ENCODE results near the gene B3GALNT2. TPM values are rescaled to one million over a fixed set of nuclear protein-coding genes. Genes with fewer than 3 reads are reported as not detected.
A peak's percentile ranks its signal among the peaks of the same experiment; 100 is the strongest.

B3GALNT2 gene
- total RNA-seq, 4 donors from 2014 or later, result 38.3 to 56.9 (median 43.8) TPM

GRCh38 chr1:235415008-235415904 is 89.0 kb downstream of the B3GALNT2 start:
- no peaks in the 10 kb centered on the region for H3K9me3 ChIP-seq
- TF ChIP-seq CTCF (IDR thresholded peaks at IDR 0.05) (peak; percentile 64 to 88 (median 84)), POLR2A (IDR thresholded peaks at IDR 0.05) (no peak)
- peak; percentile 82 to 88 for DNase-seq
- peak overlapping the region; percentile 31 to 54 (median 37) for H3K27ac ChIP-seq
- no peaks in the 10 kb centered on the region for H3K36me3 ChIP-seq
- WGBS, 2 donors, result 74 to 80% methylated on average over 7 of the region's 7 CpGs
- H3K27me3 ChIP-seq, result no peaks in the 10 kb centered on the region
- intact Hi-C loops (cut with DNase I), result loop anchor here (5.0 kb wide), 2 partner anchors 88 to 163 kb away; partner anchors contain the start of genes ARID4B and GGPS1
- H3K4me1 ChIP-seq, result peaks cover 12 to 26% of the 10 kb centered on the region in 2 donors
- H3K4me3 ChIP-seq (replicated peaks in 1 of 3), result no peak overlapping the region

GRCh38 chr1:235411489-235412486 is 92.5 kb downstream of the B3GALNT2 start:
- Histone ChIP-seq H3K27ac (peak overlapping the region; percentile 54 to 73 (median 63)), H3K27me3 (no peaks in the 10 kb centered on the region), H3K4me3 (replicated peaks in 1 of 3) (no peak overlapping the region), H3K36me3 (no peaks in the 10 kb centered on the region), H3K9me3 (no peaks in the 10 kb centered on the region), H3K4me1 (peaks cover 16 to 32% of the 10 kb centered on the region in 2 donors)
- no peak for TF ChIP-seq POLR2A (IDR thresholded peaks at IDR 0.05)
- TF ChIP-seq CTCF (IDR thresholded peaks at IDR 0.05), result no peak
- 64 to 68% methylated on average over 4 to 5 of the region's 5 CpGs for WGBS, 2 donors
- DNase-seq, result peak in 1 of 2 donors; percentile 31
- intact Hi-C loops (cut with DNase I), result no loop called here

GRCh38 chr1:235410467-235410866 is 93.8 kb downstream of the B3GALNT2 start:
- Histone ChIP-seq H3K4me3 (replicated peaks in 1 of 3) (no peak overlapping the region), H3K4me1 (peaks cover 16 to 32% of the 10 kb centered on the region in 2 donors), H3K36me3 (no peaks in the 10 kb centered on the region), H3K27me3 (no peaks in the 10 kb centered on the region), H3K9me3 (no peaks in the 10 kb centered on the region), H3K27ac (no peak overlapping the region)
- 86 to 90% methylated on average over 5 of the region's 5 CpGs for WGBS, 2 donors
- DNase-seq, result no peak
- no peak for TF ChIP-seq POLR2A (IDR thresholded peaks at IDR 0.05)
- no peak for TF ChIP-seq CTCF (IDR thresholded peaks at IDR 0.05)
- intact Hi-C loops (cut with DNase I), result no loop called here

- intact Hi-C loops (cut with DNase I), result no loop called here
- H3K27ac ChIP-seq, result peak overlapping the region; percentile 17 to 57 (median 46)
- peaks cover 16 to 28% of the 10 kb centered on the region in 2 donors for H3K4me1 ChIP-seq
- DNase-seq, result no peak
- H3K36me3 ChIP-seq, result no peaks in the 10 kb centered on the region
- no peak overlapping the region for H3K4me3 ChIP-seq (replicated peaks in 1 of 3)
- H3K9me3 ChIP-seq, result no peaks in the 10 kb centered on the region
- 77 to 83% methylated on average over 7 of the region's 7 CpGs for WGBS, 2 donors
- no peak for TF ChIP-seq POLR2A (IDR thresholded peaks at IDR 0.05)
- no peak for TF ChIP-seq CTCF (IDR thresholded peaks at IDR 0.05)
- H3K27me3 ChIP-seq, result no peaks in the 10 kb centered on the region
These were observed 95.0 kb downstream of the B3GALNT2 start for GRCh38 chr1:235409042-235409820.
